NCI-H2196 treated with DMSO at 0.1 percent for 48 hours (cell line): ENCODE measurements around the gene HOXB6.

Experiments
- DNase-seq: peaks from one replicate; lab custom pipeline; 2025; ENCODE audit not compliant: unreplicated experiment; lab: John Stamatoyannopoulos, UW

Gene HOXB6

DNA sequence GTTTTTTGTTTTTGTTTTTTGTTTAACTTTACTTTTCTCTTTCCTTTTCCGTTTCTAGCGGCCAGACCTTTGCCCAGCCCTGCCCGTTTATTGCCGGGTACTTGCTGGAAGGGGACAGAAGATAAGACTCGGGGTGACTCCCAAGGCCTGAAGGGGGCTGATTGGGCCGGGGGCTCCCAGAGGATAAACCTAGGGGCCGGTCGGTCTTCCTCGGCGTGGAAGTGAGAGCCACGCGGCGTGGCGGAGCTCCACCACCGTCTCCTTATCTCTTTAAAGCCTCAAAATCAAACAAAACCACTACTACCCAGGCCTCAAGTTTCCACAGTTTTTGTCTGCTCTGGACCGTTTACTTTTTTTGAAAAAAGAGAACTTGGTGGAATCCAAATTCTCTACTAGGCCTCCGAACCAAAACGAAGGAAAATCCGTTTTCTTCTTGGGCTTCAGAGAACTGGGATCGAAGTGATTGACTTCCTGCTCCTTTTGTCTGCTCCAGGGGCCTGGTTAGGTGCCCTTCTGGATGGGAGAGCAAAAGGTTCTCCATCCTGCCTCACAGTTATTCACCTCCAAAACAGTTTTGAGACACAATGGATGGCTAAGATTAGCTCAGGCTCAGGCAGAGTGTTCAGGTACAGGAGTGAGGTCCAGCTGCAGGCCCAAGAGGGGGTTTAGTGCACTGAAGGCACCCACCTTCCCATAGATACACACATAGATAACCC, 29.9 kb upstream of the HOXB6 start:
- no peak for DNase-seq

DNA sequence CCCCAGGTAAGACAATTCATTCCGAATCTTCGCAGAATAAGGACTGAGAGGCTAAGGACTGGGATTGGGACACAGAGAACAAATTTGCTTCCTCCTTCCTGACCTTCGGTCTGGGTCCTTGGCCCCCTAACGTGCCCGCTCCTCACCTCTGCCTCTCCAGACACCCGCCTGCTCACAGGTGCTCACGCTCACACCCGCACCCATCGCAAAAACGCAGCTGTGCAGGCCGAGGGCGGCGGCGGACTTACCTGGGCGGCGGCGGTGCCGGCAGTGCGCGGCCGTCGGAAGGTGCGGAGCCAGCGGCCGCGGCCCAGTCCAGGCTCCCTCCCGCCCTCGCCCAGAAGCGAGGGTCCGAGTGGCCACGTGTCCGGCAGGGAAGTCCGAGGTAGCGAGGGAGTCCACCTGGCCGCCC, 28.5 kb upstream of the HOXB6 start:
- DNase-seq = no peak

DNA sequence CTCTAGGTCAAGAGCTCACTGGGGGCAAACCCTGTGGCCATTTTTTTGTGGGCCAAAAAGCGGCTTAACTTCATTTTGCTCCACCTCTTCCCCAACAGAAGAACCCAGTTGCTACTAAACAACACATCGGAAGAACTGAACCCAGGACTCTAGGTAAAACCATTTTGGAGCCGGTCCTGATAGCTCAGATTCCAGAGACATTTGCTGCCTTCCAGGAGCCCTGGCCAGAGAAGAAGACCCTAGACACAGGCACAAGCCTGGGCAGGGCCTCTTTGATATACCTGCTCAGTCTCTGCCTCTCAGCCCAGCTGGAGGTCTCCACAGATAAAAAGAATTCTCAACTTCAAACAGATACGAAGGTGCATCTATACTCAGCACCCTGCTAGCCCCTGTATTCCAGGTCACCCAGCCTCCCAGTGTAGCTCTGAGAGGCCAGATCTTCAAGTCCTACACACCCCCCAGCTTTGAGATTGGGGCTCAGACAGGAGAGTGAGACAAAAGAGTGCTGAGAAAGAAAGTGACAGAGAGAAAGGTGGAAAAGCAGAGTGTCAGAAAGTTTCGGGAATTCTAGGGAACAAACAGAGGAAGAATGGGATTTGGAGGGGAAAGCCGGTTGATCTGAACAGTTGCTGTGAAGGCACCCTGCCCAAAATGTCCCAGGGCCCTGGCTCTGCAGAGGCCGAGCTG, 27.9 kb upstream of the HOXB6 start:
- no peak for DNase-seq

DNA sequence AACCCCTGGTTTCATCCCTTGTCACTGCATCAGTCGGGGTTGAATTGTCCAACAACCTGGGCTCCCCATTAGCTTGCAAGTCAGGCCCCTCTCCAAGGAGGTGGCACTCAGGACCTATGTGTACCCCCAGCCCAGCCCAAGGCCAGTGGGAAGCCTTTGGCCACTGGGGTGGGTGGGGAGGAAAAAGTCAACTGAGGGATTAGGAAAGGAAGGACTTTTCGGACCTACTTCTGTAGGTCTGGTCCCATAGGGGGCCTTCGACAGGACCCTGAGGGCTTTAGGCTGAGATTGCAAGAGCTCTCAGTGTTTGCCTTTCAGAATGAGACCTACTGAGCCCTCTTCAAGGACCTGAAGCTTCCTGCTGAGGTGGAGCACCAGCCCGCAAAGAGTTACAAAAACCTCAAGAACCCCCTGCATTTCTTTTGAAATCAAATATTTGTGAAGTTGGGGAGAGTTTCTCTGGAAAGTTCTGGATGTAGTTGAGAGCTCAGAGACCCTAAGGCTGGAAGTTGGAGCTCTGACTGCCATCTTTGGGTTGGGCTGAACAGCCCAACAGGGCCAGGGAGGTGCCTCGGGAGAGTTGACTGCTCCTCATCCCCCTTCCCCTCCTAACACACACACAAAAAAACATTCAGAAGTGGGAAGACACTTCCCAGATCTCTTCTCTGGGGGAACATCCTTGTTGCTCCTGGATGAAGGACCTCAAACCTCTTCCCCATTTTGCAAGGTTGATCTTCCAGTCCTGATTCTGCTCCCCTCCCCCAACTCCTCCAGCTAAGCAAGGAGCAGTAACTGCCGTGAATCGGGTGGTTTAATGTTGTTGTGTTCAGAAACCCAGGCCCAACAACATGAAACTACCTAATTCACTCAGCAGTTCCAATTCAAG, 27.1 kb upstream of the HOXB6 start:
- DNase-seq = no peak

DNA sequence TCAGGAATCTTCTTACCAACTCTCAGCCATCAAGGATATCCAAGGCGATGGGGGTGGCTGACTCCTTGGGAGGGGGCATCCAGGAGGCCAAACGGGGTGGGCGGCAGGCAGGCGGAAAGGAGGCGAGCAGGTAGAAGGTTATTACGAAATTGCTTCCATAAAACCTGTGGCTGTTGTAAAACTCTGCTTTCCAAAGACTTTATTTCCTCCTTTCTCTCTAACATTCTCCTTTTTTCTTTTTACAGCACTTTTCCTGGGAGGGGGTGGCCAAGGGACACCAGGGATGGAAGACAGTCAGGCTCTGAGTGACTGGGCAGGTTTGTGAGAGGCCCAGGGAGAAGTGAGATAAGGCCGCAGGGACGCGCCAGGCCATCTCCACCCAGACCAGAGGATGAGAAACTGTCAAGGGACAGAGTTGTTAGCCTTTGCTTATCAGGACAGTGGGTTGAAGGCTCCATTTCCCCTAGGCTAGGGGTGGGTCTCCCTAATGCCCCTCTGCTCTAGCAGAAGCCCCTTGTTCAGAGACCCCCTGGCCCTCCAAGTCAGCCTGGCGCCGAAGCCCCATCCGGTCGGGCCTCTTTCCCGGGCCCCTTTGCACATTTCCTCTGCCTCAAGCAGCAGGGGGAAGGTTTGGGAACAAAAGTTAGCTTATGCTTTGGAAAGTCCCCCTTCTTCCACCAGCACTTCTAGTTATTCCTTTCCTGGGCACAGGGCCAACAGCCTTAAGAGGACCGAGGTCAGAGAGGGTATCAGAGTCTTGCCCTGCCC, 26.3 kb upstream of the HOXB6 start:
- no peak for DNase-seq

DNA sequence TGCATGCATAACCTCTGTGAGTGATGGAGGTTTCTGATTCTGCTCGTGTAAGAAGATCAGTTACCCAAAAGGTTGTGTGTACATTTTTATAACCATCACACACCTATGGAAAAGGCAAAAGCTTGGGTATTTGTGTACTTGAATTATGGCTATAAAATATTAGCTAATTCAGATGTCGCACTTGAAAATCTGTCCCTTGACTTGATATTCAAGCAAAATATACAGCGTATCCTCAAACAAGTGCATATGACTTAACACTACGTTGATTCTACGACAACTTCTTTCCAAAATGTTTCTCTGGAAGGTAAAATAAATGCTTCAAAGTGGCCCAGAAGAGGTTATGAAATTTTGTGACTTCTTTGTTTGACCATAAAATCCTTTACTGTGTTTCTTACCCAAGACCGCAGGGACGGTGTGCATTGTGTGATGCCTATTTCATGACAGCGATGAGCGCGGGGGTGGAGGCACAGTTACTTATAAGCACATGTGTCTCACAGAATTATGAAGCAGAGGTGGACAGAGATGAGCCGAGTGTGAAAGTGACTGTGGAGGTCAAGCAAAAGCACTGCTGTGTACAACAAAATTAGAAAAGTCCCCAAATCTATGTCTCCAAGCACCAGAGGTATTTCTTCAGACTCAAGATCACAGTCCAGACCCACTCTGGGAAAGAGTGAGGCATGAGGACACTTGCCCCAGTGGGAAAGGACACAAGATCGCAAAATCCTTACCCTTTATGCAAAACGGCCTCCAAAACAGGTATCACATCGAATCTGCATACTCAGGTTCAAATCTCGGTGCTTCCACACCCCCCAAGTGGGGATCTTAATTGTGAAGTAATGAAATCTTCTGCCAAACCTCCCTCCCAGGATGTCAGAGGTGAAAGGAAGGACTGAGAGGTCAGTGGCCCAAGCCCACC, 25.5 kb upstream of the HOXB6 start:
- DNase-seq = no peak

DNA sequence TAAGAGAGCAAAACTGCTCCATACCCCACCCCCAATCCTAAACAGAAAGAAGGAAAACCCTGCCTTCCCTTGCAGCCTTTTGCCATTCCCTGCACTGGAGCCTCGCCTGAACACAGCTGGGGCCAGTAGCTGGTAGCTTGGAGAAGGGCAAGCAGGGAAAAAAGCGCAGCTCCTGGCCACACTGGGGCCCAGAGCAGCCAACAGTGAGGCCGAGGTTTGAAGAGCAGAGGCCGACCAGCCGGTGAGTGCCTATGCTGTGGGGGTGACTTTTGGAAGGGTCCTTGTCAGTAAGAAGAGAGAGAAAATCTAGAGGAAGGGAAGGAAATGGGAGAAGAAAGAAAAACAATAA, 24.6 kb upstream of the HOXB6 start:
- no peak for DNase-seq

DNA sequence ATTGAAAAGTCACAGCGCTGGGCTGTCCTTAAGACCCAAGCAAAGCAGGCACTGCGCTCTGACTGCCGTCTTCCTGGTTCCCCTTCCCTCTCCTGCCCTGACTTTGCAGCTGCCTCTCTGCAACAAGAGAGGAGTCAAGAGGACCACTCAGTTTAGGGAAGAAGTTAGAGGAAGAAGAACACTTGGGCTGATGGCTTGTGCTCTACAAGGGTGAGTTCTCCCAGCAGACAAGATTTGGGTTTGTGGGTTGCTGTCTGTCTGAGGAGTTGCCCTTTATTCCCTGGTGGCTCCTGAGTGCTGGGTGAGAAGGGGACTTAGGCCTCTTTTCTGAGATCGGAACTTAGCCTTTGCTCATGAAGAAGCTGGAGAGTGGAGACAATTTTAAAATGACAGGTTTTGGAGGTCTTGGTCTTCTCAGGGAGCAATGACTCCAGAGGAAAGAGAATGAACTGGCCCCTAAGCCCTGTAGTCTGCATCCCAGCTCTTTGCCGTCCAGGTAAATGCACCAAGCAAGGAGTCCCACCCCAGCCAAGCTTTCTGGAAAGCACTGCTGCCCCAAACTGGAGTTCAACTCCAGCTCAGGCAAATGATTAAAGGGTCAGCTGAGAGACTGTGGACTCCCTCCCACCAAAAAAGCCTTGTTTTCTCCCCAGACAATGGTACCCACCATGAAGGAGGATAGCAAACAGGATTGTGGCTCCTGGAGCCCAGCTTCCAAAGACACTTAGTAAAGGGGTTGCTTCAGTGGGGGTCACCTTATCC, 24.0 kb upstream of the HOXB6 start:
- no peak for DNase-seq

DNA sequence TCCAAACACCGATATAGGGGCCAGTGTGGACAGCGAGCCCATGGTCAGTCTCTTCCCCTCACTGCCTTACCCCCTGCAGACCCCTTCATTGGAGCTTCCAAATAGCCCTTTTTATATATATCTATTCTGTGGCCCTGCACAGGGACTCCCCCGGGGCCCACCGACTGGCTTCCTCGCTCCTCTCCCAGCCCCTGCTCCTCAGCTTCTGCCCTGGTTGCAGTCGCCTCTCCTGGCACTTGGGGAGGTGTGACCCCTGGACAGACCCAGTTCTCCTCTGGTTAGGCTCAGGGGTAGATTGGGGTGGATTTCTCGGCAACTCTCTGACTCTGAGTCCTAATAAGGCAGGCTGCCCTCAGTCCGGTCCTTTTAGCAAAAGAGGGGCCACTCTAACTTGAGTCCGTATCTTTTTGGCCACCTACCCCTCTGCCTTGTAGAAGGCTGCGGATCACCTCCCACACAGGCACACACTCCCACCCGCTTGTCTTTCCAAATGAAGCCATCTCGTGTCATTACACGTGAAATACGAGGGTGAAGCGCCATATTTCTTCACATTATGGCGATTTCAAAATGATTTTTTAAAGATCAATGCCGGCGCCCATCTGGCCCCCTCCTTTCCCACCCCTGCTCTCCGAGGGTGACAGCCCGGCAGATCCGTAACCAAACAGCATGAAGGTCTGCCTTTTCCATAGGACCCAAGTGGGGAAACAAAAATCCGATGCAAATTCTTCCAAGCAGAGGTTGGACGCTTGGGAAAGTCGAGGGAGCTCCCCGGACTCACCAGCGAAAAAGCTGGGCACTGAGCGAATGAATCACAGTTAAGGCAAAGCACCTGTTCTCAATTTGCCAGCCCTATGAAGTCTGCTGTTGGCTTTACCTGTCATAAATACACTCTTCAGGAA, 23.1 kb upstream of the HOXB6 start:
- no peak for DNase-seq

DNA sequence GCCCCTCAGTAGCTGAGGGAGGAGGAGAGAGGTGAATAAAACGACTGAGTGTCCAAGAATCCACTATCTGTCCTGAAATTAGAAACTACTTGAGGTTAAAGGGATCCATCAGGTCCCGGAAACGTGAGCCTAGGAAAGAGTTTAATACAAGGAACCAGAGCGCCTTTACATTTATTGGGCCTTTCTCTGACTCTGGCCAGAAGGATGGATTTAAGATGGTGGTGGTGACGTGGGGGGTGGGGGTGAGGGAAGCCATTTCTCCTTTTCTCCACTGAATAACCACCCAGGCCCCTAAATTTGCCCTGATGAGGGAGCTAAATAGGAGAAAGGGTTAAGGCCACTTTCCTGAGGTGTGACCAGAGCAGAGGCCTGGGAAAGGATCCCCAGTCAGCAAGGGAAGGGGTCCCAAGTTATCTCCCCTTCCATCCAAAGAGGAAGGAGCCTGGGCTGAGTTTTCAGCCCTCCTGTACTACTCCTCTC, 22.4 kb upstream of the HOXB6 start:
- DNase-seq = no peak

DNA sequence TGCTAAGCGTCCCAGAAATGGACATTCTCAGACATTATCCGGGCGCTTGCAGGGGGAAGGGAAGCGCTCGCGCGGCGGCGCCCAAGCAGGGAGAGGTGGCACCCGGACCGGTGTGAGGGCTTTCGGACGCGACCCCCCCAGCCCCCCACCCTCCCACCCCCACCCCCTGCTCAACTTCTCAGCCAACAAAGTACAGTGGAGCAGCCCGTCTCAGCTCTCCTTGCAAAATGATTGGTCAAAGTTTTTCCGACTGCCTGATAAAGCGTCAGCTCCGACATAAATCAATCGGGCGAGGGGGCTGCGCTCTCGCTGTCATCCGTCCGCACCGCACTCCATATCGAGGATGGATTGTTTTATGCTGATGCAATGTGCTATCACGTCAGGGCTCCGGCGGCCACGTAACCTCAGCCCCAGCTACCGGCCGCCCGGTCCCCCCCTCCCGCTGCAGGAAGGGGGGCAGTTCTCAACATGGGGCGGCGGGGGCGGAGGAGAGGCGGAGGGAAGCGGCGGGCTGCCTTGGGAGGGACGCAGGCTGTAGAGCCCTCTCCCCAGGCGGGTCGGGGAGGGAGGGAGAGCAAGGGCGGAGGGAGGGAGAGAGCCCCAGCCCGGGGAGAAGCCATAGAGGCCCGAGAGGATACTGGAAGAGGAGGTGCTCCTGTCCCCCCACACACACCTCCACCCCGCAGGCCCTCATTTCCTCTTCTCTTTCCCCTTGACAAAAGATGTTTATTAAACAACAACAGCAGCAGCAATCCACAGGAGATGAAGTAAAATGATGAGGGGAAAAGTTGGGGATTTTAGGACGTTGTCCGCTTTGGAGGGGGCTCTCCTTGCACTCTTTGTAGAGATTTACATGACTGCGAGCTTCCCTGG, 21.7 kb upstream of the HOXB6 start, which contains the start of gene HOXB9:
HOXB9 (minus strand) TSS at position 114 of the 873 bp plus-strand sequence; CDS start at position 25, 89 bp downstream.
- DNase-seq = no peak

DNA sequence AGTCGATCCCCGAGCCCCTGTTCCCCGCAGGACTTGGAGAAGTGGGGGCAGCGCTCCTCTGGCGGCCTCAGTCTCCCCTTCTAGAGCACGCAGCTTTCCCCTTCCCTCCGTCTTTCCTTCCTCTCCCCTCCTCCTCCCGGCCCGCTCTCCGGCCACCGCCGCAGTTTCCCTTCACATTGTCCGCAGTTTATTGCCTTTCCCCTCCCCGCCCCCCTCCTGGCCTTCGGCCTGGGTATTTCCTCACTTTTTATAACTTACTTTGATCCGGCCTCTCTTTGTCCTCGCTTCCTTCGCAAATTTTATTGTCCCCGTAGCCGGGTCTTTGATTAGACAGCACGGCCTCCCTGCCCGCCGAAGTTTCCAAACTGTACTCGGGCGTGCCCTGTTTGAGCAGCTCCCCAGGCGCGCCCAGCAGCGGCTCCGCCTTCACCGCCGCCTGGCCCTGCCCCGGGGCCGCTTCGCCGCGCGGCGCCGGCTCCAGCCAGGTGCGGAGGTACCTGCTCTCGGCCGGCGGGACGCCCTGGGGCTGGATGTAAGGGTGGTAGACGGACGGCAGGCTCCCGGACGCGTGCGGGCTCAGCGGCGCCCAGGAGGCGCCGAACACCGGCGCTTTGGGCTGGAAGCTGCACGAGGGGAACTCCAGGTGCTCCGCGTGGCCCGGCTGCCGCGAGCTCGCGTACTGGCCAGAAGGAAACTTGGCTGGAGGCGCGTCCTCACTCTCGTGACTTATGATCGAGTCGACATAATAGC, 20.9 kb upstream of the HOXB6 start:
- peak; percentile 16 for DNase-seq

DNA sequence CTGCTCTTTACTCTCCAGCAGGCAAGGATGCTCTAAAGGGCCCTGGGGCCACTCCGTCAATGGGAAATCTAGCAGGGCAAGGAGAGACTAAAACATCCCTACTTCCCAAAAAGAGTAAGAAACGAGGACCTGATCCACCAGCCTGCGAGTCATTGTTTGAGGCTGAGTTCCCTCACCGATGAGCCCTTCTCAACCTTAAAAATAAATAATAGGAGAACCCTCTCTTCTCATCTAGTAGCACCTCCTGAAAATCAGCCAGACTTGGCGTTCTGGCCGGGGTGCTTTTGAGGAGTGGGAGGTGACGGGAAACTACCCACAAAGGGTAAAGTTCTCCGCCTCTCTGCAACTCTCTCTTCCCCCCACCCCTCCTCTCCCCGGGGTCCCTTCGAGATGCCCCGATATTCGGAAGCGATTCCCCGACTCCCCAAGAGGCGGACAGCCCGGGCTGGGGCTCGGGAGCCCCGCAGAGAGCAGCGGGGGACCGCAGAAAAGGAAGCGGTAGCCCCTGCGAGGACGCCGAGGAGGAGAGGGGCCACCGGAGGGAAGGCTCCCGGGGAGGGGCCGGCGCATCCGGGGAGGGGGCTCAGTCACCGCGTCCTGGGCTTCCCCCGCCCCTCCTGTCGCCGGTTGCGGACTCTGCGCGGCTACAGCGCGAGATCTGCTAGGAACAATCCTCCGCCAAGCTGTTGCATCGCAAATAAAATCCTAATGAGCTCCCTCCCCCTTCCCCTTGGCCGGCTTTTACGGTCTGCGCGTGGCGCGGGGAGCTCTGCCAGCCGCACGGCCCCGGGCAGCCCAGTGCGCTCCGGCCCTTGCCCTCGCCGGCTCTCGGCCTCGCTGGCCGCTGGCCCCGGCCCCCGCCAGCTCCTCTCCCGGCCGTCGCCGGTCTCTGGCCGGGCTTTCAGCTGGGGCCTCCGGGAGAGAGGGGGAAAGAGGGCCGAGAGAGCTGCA, 20.0 kb upstream of the HOXB6 start:
- DNase-seq = no peak

DNA sequence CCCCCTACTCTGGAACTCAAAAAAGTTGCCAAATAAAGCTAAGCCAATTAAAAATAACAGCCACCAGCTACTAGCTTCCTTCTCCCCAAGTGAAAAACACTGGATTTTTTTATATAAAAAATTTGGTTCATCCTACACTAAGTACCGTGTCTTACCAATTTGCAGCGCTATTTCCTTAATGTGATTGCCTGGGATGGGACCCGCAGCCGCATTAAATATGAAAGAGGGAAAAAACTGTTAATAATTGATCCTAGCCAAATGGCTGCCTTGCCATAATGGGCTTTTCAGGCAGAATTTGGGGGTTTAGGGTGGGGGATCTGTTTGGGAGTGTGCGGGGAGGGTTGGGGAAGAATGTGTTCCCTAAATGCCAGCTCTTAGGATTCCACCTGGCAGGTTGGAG, 19.3 kb upstream of the HOXB6 start:
- DNase-seq = no peak

DNA sequence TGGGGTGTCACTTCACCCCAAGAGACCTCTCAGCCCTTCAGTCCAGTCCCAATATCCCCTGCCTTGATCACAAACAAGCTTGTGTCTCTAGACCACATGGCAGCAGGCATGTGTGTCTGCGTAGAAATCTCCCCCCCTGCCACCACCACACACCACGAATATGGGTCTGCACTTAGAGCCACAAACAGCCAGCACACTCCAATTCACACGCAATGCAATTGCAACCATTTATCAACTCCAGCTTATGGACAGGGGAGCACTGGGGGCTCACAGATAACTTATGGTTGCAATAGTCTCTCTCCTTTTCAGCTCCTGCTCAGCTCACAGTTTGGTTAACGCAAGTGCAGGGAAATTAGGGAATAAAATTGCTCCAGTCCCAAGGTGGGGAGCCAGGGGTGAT, 18.8 kb upstream of the HOXB6 start:
- DNase-seq = no peak
